Parathyroid adenoma (tissue), 2 donors: Measurements from ENCODE around the gene SRRM1.

Source experiments
- H2AFZ ChIP-seq: fragments of 300-600 bp; sonication (generic); one replicate; pipeline ENCODE4 v1.7.0; 2017; ENCODE audit warnings: antibody characterized with exemption, mild to moderate bottlenecking
- H3K27ac ChIP-seq: fragments of 300-600 bp; sonication (generic); one replicate; pipeline ENCODE4 v1.7.0; 2017
- H3K27me3 ChIP-seq: fragments of 300-600 bp; sonication (generic); one replicate; pipeline ENCODE4 v1.7.0; 2017; ENCODE audit warnings: low read length; ENCODE audit not compliant: control insufficient read depth, insufficient read depth
- H3K36me3 ChIP-seq: fragments of 300-600 bp; sonication (generic); one replicate; pipeline ENCODE4 v1.7.0; 2017; ENCODE audit warnings: low read length; ENCODE audit not compliant: control insufficient read depth, insufficient read depth
- H3K4me1 ChIP-seq: fragments of 300-600 bp; sonication (generic); one replicate; pipeline ENCODE4 v1.7.0; 2017; ENCODE audit warnings: control low read depth
- H3K4me2 ChIP-seq: fragments of 300-600 bp; sonication (generic); one replicate; pipeline ENCODE4 v1.7.0; 2017; ENCODE audit warnings: low read length
- H3K4me3 ChIP-seq: fragments of 300-600 bp; sonication (generic); one replicate; pipeline ENCODE4 v1.7.0; 2017; ENCODE audit warnings: low read depth, low read length
- H3K79me2 ChIP-seq: fragments of 300-600 bp; sonication (generic); one replicate; pipeline ENCODE4 v1.7.0; 2017; ENCODE audit warnings: control low read depth
- H3K9ac ChIP-seq: fragments of 300-600 bp; sonication (generic); one replicate; pipeline ENCODE4 v1.7.0; 2017; ENCODE audit warnings: mild to moderate bottlenecking
- H3K9me3 ChIP-seq: fragments of 300-600 bp; sonication (generic); one replicate; pipeline ENCODE4 v1.7.0; 2017; ENCODE audit warnings: low read length; ENCODE audit not compliant: control insufficient read depth
- CTCF ChIP-seq: fragments of 300-600 bp; sonication (generic); IDR thresholded peaks from one replicate; pipeline ENCODE4 v1.7.0; 2017; ENCODE audit warnings: antibody characterized with exemption, mild to moderate bottlenecking
- donor health status: primary hyperparathyroidism.

The SRRM1 gene

GRCh38 chr1:24619376-24619775 is 23.7 kb upstream of the SRRM1 start:
- Histone ChIP-seq H3K4me3 (no peak overlapping the region), H3K27ac (no peak overlapping the region), H3K4me2 (no peak overlapping the region), H2AFZ (no peak overlapping the region), H3K9ac (no peak overlapping the region), H3K36me3 (no peaks in the 10 kb centered on the region), H3K27me3 (no peaks in the 10 kb centered on the region), H3K4me1 (no peaks in the 10 kb centered on the region), H3K9me3 (no peaks in the 10 kb centered on the region), H3K79me2 (no peaks in the 10 kb centered on the region)
- no peak for TF ChIP-seq CTCF

- no peak overlapping the region for H3K4me2 ChIP-seq
- H3K79me2 ChIP-seq, result no peaks in the 10 kb centered on the region
- H3K27me3 ChIP-seq, result no peaks in the 10 kb centered on the region
- no peak overlapping the region for H3K27ac ChIP-seq
- no peak for TF ChIP-seq CTCF
- no peaks in the 10 kb centered on the region for H3K9me3 ChIP-seq
- H3K36me3 ChIP-seq, result no peaks in the 10 kb centered on the region
- H2AFZ ChIP-seq, result no peak overlapping the region
- no peak overlapping the region for H3K9ac ChIP-seq
- H3K4me1 ChIP-seq, result no peaks in the 10 kb centered on the region
- no peak overlapping the region for H3K4me3 ChIP-seq
These were observed 22.4 kb upstream of the SRRM1 start for GRCh38 chr1:24620678-24621077.

GRCh38 chr1:24621121-24621520 is 22.0 kb upstream of the SRRM1 start:
- no peak for TF ChIP-seq CTCF
- H3K27ac ChIP-seq, result no peak overlapping the region
- no peak overlapping the region for H3K4me2 ChIP-seq

GRCh38 chr1:24622218-24622617 is 20.9 kb upstream of the SRRM1 start:
- no peak overlapping the region for H2AFZ ChIP-seq
- no peaks in the 10 kb centered on the region for H3K79me2 ChIP-seq
- no peak overlapping the region for H3K9ac ChIP-seq
- TF ChIP-seq CTCF, result no peak
- H3K4me3 ChIP-seq, result no peak overlapping the region
- H3K27ac ChIP-seq, result no peak overlapping the region
- H3K4me1 ChIP-seq, result no peaks in the 10 kb centered on the region
- H3K36me3 ChIP-seq, result no peaks in the 10 kb centered on the region
- H3K27me3 ChIP-seq, result no peaks in the 10 kb centered on the region
- no peak overlapping the region for H3K4me2 ChIP-seq
- no peaks in the 10 kb centered on the region for H3K9me3 ChIP-seq

More at GRCh38 chr1:24621121-24621520, 22.0 kb upstream of the SRRM1 start:
- no peaks in the 10 kb centered on the region for H3K79me2 ChIP-seq
- no peak overlapping the region for H3K9ac ChIP-seq
- no peak overlapping the region for H3K4me3 ChIP-seq
- no peaks in the 10 kb centered on the region for H3K27me3 ChIP-seq
- no peaks in the 10 kb centered on the region for H3K36me3 ChIP-seq
- no peaks in the 10 kb centered on the region for H3K9me3 ChIP-seq
- no peak overlapping the region for H2AFZ ChIP-seq
- H3K4me1 ChIP-seq, result no peaks in the 10 kb centered on the region

GRCh38 chr1:24632832-24633175 is 10.3 kb upstream of the SRRM1 start:
- Histone ChIP-seq H3K9ac (no peak overlapping the region), H3K4me1 (no peaks in the 10 kb centered on the region), H3K27ac (no peak overlapping the region), H3K27me3 (no peaks in the 10 kb centered on the region), H3K79me2 (no peaks in the 10 kb centered on the region), H3K4me3 (no peak overlapping the region), H3K9me3 (no peaks in the 10 kb centered on the region), H3K36me3 (no peaks in the 10 kb centered on the region), H3K4me2 (no peak overlapping the region), H2AFZ (no peak overlapping the region)
- no peak for TF ChIP-seq CTCF
